Gastroesophageal sphincter (tissue), 4 donors: ENCODE data around the gene RLBP1. TPM values are rescaled to one million over a fixed set of nuclear protein-coding genes. Genes with fewer than 3 reads are reported as not detected.
A peak's percentile ranks its signal among the peaks of the same experiment; 100 is the strongest.

Source experiments
- ATAC-seq: fragments of 150-250 bp; one replicate; pipeline ENCODE4 v1.9.1; 2016; ENCODE audit warnings: mild to moderate bottlenecking, moderate library complexity
- H3K27ac ChIP-seq, 4 donors: fragments of 200-600 bp; sonication (generic) in 3 of 4; 1 replicate in 3 of 4; 2 replicates in 1 of 4; pipeline ENCODE4 v1.5.1; 2016 to 2019
- H3K27me3 ChIP-seq: fragments of 200-600 bp; sonication (generic); one replicate; pipeline ENCODE4 v1.5.1; 2019
- H3K36me3 ChIP-seq, 2 donors: fragments of 200-600 bp; sonication (generic); one replicate each; pipeline ENCODE4 v1.5.1; 2019; ENCODE audit warnings: control low read depth in 1 of 2
- H3K4me1 ChIP-seq, 3 donors: fragments of 200-600 bp; sonication (generic); 1 replicate in 2 of 3; 2 replicates in 1 of 3; pipeline ENCODE4 v1.5.1; 2016 to 2019; ENCODE audit warnings: control low read depth in 2 of 3
- H3K4me3 ChIP-seq, 2 donors: fragments of 200-600 bp; sonication (generic); one replicate each; pipeline ENCODE4 v1.5.1; 2019; ENCODE audit warnings: mild to moderate bottlenecking in 1 of 2, moderate library complexity in 1 of 2
- H3K9me3 ChIP-seq, 3 donors: fragments of 200-600 bp; sonication (generic); one replicate each; pipeline ENCODE4 v1.5.1; 2017 to 2019; ENCODE audit warnings: control low read depth in 2 of 3
- EP300 ChIP-seq: sonication (generic); formaldehyde crosslinking; IDR thresholded peaks from one replicate; pipeline ENCODE4 v1.6.1; 2017; ENCODE audit warnings: antibody characterized with exemption, mild to moderate bottlenecking
- POLR2A ChIP-seq, 2 donors: fragments of 450-650 bp; IDR thresholded peaks; one replicate each; pipeline ENCODE4 v1.6.1; 2017; ENCODE audit warnings: antibody characterized with exemption in 2 of 2, mild to moderate bottlenecking in 2 of 2, moderate library complexity in 1 of 2
- POLR2AphosphoS5 ChIP-seq: sonication (generic); formaldehyde crosslinking; IDR thresholded peaks from one replicate; pipeline ENCODE4 v1.6.1; 2017; ENCODE audit warnings: antibody characterized with exemption
- WGBS, 2 donors: methylation state at CpG; one replicate each; pipeline ENCODE4 v1.1.5; 2018; ENCODE audit warnings: low coverage in 1 of 2; 5-methylcytosine and 5-hydroxymethylcytosine counted together
- total RNA-seq, 4 donors: library from RNA; depleted of rRNA; stranded (reverse); fragments of >200 nt; gene quantifications; one replicate each; pipeline ENCODE4 v1.1.0, GENCODE V29; 2016
- TF ChIP-seq, protein P1 (sequence below), 4 experiments: fragments of 200-600 bp in 2 of 4; fragments of 450-650 bp in 2 of 4; sonication (generic) in 1 of 4; IDR thresholded peaks; one replicate each; pipeline ENCODE4 v1.5.1; 2017 to 2019; ENCODE audit warnings: antibody characterized with exemption in 4 of 4, mild to moderate bottlenecking in 2 of 4, moderate library complexity in 2 of 4

RLBP1 gene
- total RNA-seq, 4 donors from 2014 or later: 0.64 TPM; not detected in 3

DNA sequence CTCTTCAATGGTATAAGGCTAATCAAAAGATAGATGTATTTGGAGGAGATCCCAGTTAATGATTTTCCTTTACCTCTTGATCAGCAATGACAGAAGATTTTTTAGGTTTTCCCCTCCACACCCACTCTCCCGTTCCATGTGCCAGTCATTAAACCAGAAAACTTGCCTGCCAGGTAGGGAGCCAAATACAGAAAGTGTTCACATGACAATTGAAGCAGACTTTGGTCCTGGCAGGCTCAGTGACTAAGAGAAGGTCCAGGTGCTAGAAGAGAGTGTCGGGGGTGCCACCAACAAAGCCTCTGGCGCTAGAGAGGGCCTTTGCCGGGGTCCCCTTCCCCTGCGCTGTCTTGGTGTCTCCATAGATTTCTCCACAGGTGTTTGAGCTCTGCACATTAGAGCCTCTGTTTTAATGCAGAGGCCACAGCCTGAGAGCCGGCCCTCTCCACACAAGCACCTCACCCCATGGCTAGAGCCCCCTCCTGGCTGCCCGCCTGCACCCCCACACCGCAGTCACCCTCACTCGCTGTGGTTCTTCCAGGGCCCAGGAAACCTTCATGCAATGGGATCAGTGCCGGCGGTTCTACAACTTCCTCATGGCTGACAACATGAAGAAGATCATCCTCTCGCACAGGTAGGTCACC, 36.4 kb downstream of the RLBP1 start:
- peaks cover 3 to 89% of the 10 kb centered on the region in 2 donors for H3K36me3 ChIP-seq
- TF ChIP-seq EP300 (no peak), POLR2A (IDR thresholded peaks at IDR 0.05) (no peak), POLR2AphosphoS5 (no peak)
- TF ChIP-seq, protein P1, sequence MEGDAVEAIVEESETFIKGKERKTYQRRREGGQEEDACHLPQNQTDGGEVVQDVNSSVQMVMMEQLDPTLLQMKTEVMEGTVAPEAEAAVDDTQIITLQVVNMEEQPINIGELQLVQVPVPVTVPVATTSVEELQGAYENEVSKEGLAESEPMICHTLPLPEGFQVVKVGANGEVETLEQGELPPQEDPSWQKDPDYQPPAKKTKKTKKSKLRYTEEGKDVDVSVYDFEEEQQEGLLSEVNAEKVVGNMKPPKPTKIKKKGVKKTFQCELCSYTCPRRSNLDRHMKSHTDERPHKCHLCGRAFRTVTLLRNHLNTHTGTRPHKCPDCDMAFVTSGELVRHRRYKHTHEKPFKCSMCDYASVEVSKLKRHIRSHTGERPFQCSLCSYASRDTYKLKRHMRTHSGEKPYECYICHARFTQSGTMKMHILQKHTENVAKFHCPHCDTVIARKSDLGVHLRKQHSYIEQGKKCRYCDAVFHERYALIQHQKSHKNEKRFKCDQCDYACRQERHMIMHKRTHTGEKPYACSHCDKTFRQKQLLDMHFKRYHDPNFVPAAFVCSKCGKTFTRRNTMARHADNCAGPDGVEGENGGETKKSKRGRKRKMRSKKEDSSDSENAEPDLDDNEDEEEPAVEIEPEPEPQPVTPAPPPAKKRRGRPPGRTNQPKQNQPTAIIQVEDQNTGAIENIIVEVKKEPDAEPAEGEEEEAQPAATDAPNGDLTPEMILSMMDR (IDR thresholded peaks at IDR 0.05): no peak
- no peaks in the 10 kb centered on the region for H3K9me3 ChIP-seq
- H3K27ac ChIP-seq: no peak overlapping the region
- no peaks in the 10 kb centered on the region for H3K27me3 ChIP-seq
- ATAC-seq: no peak
- no peaks in the 10 kb centered on the region for H3K4me1 ChIP-seq
- 89 to 100% methylated on average over 4 to 5 of the region's 12 CpGs for WGBS, 2 donors
- no peak overlapping the region for H3K4me3 ChIP-seq

GRCh38 chr15:89184357-89184756, 37.0 kb downstream of the RLBP1 start:
- TF ChIP-seq, protein P1 (IDR thresholded peaks at IDR 0.05): no peak
- WGBS, 2 donors: 68 to 86% methylated on average over 3 of the region's 6 CpGs
- ATAC-seq: peak; percentile 39

GRCh38 chr15:89179966-89180875, 41.2 kb downstream of the RLBP1 start:
- Histone ChIP-seq H3K4me3 (no peak overlapping the region), H3K36me3 (peaks cover 0 to 84% of the 10 kb centered on the region in 2 donors), H3K9me3 (no peaks in the 10 kb centered on the region), H3K4me1 (peaks cover 0 to 13% (median 9%) of the 10 kb centered on the region in 3 donors), H3K27me3 (no peaks in the 10 kb centered on the region), H3K27ac (no peak overlapping the region)
- TF ChIP-seq POLR2AphosphoS5 (no peak), EP300 (no peak), POLR2A (IDR thresholded peaks at IDR 0.05) (no peak)
- TF ChIP-seq, protein P1 (IDR thresholded peaks at IDR 0.05): no peak
- 50 to 57% methylated on average over 3 of the region's 5 CpGs for WGBS, 2 donors
- no peak for ATAC-seq

More at GRCh38 chr15:89184357-89184756, 37.0 kb downstream of the RLBP1 start:
- no peak overlapping the region for H3K27ac ChIP-seq
- peaks cover 0 to 87% of the 10 kb centered on the region in 2 donors for H3K36me3 ChIP-seq
- no peaks in the 10 kb centered on the region for H3K27me3 ChIP-seq
- H3K9me3 ChIP-seq: no peaks in the 10 kb centered on the region
- no peak overlapping the region for H3K4me3 ChIP-seq
- H3K4me1 ChIP-seq: no peaks in the 10 kb centered on the region

GRCh38 chr15:89178307-89178977, 42.9 kb downstream of the RLBP1 start:
- WGBS, 2 donors: 78 to 100% methylated on average over 1 to 5 of the region's 11 CpGs
- ATAC-seq: no peak
- TF ChIP-seq POLR2AphosphoS5 (no peak), POLR2A (IDR thresholded peaks at IDR 0.05) (no peak), EP300 (no peak)
- TF ChIP-seq, protein P1 (IDR thresholded peaks at IDR 0.05): no peak
- no peaks in the 10 kb centered on the region for H3K27me3 ChIP-seq
- H3K27ac ChIP-seq: no peak overlapping the region
- H3K36me3 ChIP-seq: peaks cover 0 to 66% of the 10 kb centered on the region in 2 donors
- no peaks in the 10 kb centered on the region for H3K9me3 ChIP-seq
- H3K4me1 ChIP-seq: peaks cover 0 to 30% (median 14%) of the 10 kb centered on the region in 3 donors
- no peak overlapping the region for H3K4me3 ChIP-seq
